GM19324 (cell line): Measurements from ENCODE around the gene NDUFS6.
"Not testable (repeated sequence)": the region's sequence is repeated elsewhere in the genome, so short reads cannot be mapped to it uniquely, and the experiment has no call there.

Experiments used
- ATAC-seq: cut with Tn5 transposase; IDR thresholded peaks from one replicate; pipeline ENCODE4 v1.9.1; 2021; ENCODE audit warnings: mild to moderate bottlenecking, moderate library complexity; ENCODE audit not compliant: unreplicated experiment, low FRiP score

Gene NDUFS6

DNA sequence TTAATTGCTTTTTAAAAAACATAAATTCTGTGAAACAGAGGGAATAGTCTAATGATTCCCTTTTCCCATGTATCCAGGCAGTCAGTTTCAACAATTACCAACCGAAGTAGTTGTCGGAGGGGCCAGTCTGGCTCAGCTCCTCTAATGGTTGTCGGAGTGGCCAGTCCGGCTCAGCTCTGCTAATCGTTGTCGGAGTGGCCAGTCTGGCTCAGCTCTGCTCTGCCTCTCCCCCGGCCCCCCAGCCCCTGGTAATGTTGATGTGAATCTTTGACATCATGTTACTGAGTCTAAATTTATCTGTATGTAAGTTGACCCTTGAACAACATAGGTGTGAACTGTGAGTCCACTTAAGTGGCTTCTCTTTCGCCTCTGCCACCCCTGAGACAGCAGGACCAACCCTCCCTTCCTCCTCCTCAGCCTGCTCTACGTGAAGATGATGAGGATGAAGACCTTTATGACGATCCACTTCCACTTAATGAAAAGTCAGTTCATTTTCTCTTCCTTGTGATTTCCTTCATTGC is 9.4 kb downstream of the NDUFS6 start:
- ATAC-seq = no peak

DNA sequence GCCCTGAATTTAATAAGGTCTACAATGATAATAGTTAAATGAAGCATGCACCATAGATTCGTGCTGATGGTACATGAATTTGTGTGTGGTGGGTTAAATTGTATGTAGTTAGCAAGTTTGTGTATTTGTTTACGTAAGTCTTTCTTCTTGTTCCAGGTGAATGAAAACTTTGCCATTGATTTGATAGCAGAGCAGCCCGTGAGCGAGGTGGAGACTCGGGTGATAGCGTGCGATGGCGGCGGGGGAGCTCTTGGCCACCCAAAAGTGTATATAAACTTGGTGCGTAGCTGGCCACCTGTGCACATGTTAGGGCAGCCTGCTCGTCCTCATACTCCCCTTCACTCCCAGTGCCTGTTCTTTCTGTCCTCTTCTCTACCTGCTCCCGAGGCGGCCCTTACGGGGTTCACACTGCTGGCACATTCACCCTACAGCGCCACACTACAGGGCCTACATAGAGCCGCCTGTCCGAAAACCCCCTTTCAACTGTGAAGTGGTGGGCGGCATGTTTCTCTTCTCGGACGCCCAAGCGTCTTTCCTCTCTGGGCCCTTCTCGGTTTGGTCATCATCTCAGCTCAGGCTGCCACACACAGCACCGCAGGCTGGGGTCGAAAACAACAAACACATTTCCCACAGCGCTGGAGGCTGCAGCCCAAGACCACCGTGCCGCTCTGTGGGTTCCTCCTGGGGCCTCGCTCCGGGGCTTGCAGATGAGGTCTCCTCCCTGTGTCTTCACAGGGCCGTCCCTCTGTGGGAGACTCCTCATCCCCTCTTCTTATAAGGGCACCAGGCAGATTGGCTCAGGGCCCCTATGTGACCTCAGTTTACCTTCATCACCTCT is 13.2 kb downstream of the NDUFS6 start:
- ATAC-seq = no peak

DNA sequence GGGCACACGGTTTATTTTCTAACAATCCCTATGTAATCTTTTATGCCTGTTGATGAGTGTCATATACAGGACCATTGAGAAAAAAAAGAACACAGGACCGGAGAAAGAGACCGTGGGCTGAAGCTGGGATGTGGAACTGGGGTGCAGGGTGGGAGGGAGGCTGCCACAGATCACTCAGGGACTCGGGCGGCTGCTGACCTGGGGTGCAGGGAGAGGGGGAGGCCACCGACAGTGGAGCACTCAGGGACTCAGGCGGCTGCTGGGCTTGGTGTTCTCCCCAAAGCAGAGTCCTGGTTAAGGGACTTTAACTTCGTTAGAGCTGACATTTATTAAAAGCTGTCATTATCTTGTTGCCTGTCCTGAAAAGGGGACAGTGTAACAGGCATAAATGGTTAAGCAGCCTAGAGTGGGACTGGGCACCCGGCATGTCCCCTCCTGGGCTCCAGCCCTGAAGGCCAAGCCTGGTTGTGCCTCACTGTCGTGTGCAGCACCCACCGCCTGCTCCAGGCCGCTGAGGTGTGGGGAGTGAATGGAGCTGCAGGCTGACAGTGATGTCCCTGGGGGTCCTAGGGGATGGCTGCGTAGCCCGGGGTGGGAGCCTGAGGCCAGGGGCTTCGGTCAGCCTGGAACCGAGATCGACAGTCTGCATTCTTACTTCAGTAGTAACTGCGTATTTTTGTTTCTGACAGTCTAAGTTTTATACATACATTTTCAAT is 14.0 kb downstream of the NDUFS6 start:
- ATAC-seq = no peak

DNA sequence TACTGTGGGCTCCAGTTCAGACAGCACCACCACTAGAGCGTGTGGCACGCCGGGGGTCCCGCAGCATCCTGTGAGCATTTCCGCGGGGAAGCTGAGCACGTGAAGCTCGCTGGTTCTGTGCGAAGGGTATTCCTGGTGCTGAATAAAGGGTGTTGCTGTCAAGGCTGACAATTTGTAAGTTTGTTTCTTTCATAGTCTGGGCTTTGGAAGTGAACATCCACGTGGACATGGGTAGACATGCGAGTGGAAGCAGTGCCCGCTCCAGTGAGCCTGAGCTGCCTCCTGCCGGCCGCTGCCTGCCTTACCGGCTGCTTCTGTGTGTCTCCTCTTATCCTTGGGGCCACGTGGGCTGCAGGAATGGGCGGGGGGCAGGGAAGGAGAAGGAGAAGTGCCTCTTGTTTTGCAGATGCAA is 14.7 kb downstream of the NDUFS6 start:
- no peak for ATAC-seq

DNA sequence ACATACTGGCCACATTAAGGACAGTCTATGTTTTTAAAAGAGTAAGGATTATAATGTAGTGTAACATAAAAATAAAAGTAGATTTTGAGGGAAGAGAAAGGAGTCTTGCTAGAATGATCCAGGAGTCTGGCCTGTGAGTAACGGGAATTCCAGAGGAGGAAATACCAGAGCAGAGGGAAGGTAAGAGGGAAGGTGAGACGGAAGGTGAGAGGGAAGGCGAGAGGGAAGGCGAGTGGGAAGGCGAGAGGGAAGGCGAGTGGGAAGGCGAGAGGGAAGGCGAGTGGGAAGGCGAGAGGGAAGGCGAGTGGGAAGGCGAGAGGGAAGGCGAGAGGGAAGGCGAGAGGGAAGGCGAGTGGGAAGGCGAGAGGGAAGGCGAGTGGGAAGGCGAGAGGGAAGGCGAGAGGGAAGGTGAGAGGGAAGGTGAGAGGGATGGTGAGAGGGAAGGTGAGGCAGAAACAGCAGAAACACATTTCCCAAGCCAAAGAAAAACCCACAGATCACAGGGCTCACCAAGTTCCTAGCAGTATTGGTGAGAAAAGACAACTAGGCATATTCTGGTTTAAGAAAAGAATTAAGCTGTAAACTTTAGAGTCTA is 15.4 kb downstream of the NDUFS6 start:
- ATAC-seq = not testable (repeated sequence)

DNA sequence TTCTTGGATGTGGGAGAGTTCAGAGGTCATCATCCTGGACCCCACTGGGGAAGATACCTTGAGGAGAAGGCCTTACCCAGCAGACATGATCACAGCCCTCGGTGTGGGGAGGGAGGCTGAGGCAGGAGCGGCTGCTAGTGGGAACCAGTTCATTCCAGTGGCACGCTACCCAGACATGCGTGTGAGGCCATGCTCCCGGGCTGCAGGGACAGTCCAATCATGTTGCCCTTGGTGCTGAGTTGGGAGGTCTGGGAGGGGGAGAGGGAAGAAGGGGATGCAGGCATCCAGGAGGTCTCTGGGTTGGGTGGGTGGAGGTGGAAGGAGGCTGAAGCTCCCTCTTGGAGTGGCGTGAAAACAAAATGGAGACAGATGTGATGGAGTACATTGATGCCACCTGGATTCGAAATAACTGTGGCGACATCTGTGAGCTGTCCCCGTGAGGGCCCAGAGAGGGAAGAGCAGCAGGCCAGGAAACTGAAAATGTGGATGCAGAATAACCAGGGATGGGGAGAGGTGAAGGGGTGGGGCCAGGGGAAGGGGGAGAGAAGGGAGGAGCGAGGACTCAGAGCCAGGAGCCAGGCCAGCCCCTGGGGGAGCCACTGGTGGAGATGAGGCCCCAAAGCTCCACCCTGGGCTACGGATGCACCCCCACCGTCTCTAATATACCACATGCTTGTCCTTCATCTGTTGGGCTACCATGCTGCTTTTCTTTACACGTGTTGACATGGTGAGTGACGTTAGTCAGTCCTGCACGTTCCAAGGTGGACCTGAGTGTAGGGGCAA is 16.2 kb downstream of the NDUFS6 start:
- no peak for ATAC-seq

DNA sequence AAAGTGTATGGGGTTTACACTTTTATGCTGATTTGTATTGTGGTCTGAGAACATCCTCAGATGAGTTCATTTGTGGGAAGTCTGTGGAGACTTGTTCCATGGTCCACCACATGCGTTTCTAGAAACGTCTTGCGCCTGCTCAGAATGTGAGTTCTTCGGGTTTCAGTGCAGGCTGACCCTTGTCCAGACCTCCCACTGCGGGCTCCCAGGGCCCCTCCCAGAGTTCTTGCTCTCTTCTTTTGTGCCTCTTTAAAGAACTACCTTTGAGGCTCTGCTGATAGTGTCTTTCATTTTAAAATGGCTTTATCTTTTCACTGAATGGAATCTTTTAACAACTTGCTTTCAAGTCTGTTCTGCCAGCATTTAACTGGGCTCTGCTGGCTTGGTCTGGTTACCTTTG is 17.6 kb downstream of the NDUFS6 start:
- ATAC-seq = no peak

DNA sequence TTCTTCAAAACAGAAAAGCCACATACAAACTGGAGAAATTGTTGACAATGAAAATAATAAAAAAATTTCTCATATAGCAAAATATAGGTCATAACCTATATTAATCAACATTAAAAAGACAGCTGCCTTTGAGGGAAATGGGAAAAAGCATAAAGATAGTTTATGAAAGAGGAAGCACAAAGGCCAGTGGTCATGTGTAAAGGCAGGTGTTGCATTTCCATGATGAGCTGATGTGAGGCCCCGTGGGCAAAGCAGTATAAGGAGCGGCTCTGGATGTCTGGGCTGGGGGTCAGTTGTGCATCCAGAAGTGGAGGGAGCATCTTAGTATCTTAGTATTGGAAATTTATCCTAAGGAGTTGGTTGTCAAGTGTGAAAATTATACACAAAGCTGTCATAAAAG is 18.3 kb downstream of the NDUFS6 start:
- ATAC-seq = no peak

DNA sequence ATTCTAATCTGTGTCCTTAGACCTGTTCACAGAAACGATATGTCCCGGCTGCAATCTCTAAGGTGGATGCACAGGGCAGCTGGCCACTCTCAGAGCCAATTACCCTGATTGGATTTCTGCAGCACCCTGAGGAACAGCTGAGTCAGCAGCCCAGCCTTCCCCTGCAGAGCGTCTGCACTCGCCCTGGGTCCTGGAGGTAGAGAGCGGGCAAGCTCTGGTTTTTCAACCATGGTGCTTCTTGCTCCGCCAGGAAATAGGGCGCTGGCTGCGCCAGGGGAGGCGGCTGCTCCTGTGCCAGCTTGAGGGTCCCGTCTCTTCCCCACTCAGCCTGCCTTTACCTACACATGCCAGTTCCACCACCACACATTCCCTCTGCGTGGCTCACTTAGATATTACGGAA is 19.2 kb downstream of the NDUFS6 start:
- ATAC-seq = no peak

DNA sequence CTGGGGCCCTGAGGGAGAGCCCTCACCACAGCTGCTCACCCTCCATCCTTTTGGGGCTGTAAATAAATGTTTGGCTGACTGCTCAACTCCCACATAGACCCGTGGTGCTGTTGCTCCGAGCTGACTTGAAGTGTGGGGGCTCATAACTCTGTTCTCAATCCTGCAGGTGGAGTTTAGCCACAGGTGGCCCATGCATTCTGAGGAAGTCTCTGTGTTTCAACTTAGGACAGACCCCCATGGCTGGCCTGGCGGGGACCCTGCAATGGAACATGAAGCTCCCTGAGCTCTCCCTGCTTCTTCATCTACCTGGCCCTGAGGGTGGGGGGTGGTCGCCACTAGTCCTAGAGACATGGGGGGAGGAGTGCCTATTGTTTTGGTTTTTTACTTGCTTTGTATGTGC is 19.7 kb downstream of the NDUFS6 start:
- ATAC-seq = no peak

DNA sequence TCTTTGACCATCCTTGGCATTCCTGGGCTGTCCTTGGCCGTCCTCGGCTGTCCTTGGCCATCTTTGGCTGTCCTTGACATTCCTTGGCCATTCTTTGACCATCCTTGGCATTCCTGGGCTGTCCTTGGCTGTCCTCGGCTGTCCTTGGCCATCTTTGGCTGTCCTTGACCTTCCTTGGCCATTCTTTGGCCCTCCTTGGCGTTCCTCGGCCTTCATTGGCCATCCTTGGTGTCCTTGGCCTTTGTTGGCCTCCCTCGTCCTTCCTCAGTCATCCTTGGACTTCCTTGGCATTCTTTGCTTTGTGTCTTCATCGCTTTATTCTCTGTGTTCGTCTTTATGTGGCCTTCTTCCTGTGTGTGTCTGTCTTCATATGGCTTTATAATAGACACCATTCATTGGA is 20.7 kb downstream of the NDUFS6 start:
- ATAC-seq = no peak

DNA sequence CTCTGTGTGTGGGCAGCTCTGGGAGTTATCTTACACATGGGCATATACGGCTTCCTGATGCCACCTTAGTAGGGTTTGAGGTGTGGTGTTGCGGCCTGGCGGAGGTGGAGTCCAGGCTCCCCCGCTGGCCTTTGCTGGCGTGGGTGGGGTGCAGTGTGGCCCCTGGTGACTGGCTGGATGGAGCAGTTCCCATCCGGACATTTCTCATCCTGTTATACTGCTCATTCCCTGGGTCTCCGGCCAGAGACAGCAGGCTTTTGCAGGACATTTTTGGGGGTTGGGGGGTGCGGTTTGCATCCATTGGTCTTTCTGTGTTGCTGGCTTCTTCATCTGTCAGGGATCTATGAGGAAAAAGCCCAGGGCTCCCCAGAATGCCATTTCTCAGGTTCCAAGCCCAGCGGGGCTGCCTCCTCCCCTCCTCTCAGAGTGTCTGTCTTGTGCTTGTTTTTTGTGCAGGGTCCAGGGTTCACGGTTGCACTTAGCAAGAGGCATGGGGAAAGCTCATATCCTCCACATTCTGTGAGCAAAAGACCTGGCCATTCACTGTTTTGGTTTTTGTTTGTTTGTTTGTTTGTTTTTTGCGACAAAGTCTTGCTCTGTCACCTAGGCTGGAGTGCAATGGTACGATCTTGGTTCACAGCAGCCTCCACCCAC is 22.3 kb downstream of the NDUFS6 start:
- no peak for ATAC-seq

DNA sequence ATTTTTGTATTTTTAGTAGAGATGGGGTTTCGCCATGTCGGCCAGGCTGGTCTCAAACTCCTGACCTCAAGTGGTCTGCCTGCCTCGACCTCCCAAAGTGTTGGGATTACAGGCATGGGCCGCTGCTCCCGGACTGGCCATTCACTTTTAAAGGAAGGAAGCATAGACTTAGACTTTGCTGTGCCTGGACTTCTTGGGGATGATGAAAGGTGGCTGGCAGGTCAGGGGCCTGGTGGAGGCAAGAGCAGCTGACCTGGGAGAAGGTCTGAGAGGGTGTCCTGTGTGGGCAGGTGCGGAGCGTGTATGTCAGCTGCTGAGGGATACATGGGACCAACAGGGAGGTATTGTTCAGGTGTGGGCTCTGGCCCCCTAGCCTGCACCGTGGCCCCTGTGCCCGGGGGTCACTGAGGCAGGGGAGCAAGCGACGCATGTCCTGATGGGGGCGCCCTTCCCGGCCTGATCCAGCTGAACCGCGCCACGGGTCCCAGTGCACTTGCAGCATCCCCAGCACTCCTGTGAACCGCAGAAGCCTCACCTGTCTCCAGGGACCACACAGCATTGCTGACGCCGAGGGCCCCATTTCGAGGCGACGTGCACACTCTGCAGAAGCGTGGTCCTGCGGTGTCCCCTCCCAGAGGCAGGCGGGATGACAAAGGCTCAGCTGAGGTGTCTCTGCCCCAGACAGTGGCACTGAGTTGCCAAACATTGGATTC is 23.1 kb downstream of the NDUFS6 start:
- ATAC-seq = no peak

DNA sequence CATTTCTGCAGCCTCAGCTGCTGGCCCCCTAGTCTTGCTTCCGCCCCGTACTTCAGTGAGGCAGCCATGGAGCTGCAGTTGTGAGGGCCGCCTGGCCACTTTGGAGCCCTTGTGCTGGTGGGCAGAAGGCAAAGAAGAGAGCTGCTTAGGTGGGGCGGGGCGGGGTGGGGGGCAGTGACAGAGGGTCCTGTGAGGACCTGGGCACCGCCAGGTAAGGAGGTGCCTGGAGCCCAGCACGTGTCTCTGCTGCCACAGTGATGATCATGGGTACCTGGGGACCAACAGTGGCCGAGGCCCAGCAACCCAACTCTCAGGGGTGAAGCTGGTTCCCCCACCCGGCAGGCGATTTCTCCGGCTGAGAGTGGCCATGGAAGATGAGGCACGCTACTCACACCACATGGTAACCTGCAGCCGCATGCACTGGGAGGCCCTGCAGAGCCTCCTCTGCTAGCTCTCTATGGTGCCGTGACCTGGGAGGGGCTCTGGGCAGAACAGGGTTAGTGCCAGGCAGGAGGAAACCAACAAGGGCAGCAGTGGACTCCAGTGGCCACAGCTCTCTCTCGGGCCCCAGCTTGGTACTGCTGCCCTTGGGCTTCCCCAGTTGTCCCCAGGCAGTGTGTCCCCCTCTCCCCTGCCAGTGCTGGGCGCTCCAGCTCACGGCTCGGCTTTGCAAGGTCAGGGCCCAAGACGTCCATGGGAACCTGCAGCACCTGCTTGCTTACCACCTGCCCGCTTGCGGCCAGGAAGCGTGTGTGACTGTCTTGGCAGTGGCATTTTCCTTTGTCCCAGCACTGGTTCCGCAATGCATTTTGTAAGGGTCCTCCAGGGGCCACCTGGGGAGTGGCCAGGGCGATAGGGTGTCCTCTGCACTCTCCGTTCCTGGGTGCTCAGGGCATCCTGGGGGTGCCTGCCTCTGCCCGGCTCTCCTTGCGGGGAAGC is 24.0 kb downstream of the NDUFS6 start:
- no peak for ATAC-seq

DNA sequence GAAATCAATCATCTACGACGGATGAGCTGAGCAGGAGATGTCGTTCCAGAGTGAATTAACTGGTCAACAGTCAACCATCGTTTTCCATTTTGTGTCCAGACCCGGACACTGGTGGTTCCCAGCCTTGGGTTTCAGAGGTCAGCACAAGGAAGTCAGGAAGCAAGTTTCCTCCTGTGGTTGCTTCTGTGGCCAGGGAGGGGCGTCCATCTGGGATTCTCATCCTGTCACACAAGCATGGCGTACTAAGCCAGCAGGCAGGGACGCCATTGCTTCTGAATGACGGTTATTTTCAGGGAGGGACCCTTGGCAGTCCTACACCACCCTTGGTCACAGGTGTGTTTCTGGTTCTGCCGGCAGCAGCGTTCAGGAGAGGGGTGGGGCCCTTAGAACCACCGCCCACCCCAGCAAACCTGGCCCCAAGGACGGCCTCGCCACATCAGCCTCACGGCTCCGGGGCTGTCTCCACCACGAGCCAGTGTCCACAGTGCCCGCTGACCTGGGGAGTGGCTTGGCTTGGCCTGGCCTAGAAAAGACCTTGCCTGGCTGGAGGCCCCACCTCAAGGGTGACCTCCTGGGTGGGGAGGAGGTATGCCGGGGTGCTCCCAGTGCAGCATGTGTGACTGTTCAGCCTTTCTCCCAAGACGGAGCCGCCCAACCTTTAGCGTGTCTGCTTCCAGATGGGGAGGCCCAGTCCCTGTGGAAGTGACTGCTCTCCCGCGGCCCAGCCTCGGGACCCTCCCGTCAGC is 25.2 kb downstream of the NDUFS6 start:
- no peak for ATAC-seq

DNA sequence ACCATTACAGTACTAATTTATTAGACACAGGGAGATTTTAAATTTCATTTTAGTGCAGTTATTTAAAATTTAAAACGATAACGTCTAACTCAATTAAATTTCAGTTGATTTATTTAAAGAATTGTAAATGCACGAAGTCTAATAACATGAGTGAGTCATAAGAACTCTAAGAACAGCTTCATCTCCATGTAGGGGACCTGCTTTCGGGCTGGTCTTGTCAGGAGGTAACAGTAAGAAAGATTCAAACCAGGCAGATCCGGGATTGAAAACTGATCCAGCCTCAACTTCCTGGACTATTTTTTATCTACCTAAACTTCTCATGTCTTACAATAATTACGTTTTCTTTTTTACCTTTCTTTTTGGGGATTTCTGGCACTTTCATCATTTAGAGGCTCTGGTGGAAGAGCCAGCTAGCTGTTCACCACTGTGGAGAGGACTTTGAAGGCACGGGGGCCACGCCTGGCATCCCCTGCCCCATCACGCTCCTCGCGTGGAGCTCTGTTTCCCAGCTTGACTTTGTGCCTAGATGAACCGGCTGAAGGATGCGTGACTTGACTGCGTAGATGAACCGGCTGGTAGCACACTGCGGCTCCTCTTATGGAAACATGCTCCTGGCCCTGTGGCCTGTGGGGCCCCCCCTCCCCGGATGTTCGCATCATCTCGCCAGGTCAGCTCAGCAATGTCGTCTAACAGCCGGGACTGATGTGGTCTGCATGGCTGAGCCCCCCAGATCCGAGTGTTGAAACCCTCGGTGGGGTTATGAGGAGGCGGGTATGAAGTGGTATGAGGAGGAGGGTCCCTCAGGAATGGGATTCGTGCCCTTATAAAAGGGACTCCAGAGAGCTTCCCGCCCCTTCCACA is 26.0 kb downstream of the NDUFS6 start:
- ATAC-seq = no peak

DNA sequence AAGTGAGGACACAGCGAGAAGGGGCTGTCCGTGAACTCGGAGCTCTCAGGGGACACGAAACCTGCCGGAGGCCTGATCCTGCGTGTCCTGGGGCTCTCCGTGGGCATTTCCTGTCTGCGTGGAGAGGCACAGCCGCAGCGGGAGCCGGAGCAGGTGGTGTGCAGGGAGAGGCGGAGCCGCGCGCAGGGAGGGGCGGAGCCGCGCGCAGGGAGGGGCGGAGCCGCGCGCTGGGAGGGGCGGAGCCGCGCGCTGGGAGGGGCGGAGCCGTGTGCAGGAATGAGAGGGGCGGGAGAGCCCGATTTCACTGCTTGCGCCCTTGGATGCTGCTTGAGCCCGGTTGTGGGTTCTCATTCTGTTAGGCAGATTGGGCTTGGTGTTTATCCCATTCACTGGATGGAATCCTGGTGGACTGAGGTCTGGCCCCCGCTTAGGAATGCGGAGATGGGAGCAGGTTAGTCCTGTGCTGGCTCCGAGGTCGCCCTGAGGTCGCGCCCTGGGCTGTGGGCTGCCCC is 26.7 kb downstream of the NDUFS6 start:
- ATAC-seq = no peak
